C4-2B (cell line): ENCODE data around the gene JDP2.

Source experiments
- H3K27ac ChIP-seq: fragments of 450-650 bp; 2 replicates; pipeline ENCODE4 v1.5.1; 2017
- CTCF ChIP-seq: fragments of 450-650 bp; conservative IDR thresholded peaks from 2 replicates; pipeline ENCODE4 v1.5.1; 2017; ENCODE audit warnings: mild to moderate bottlenecking
- ZFX ChIP-seq: fragments of 450-650 bp; IDR thresholded peaks from 2 replicates; pipeline ENCODE4 v1.6.1; 2017

JDP2 gene

GRCh38 chr14:75409316-75410205, 18.3 kb upstream of the JDP2 start:
- no peak for TF ChIP-seq CTCF
- no peak for TF ChIP-seq ZFX
- H3K27ac ChIP-seq = no peak overlapping the region

GRCh38 chr14:75411214-75411540, 16.6 kb upstream of the JDP2 start:
- TF ChIP-seq CTCF = no peak

GRCh38 chr14:75413013-75413412, 14.8 kb upstream of the JDP2 start:
- H3K27ac ChIP-seq = no peak overlapping the region
- TF ChIP-seq ZFX (no peak), CTCF (no peak)

More at GRCh38 chr14:75411214-75411540, 16.6 kb upstream of the JDP2 start:
- no peak overlapping the region for H3K27ac ChIP-seq

GRCh38 chr14:75417674-75418073, 10.1 kb upstream of the JDP2 start:
- no peak for TF ChIP-seq ZFX
- TF ChIP-seq CTCF = no peak

GRCh38 chr14:75418850-75419768, 8.7 kb upstream of the JDP2 start:
- TF ChIP-seq CTCF (no peak), ZFX (no peak)
- peak overlapping the region; percentile 55 for H3K27ac ChIP-seq

More at GRCh38 chr14:75417674-75418073, 10.1 kb upstream of the JDP2 start:
- H3K27ac ChIP-seq = peak overlapping the region; percentile 2; the same call in 1 of the 2 replicates

GRCh38 chr14:75422169-75422568, 5.7 kb upstream of the JDP2 start:
- TF ChIP-seq ZFX (no peak), CTCF (no peak)
- H3K27ac ChIP-seq = no peak overlapping the region

- no peak for TF ChIP-seq ZFX
- TF ChIP-seq CTCF = no peak
- no peak overlapping the region for H3K27ac ChIP-seq
Measured at GRCh38 chr14:75424496-75424895, 3.3 kb upstream of the JDP2 start.
